ENCODE results near the gene KLHL18.
A peak's percentile ranks its signal among the peaks of the same experiment; 100 is the strongest.
"Not testable (repeated sequence)": the region's sequence is repeated elsewhere in the genome, so short reads cannot be mapped to it uniquely, and the experiment has no call there.

Gene KLHL18

DNA sequence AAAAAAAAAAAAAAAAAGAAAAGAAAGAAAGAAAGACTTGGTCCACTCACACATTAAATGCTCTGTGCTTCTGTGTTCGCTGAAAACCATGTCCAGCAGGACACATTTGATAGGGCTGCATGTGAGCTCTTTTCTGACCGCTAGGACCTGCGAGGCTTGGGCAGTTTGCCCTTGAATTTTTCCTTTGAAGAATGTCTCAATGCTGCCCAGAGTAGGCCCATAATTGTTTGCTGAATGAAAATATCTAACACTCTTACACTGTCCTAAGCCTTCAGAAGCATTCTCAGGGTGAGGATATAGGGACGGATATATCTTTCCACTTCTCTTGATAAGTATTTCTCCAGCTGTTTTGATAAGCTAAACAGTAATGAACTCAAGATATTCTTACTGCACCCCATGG lies 6.2 kb upstream of the KLHL18 start:
- DNase-seq: no peak

GRCh38 chr3:47280519-47280918 lies 2.2 kb upstream of the KLHL18 start:
- no peak for DNase-seq

- DNase-seq: peak; percentile 26
Measured at GRCh38 chr3:47283193-47283537, 421 bp downstream of the KLHL18 start.

DNA sequence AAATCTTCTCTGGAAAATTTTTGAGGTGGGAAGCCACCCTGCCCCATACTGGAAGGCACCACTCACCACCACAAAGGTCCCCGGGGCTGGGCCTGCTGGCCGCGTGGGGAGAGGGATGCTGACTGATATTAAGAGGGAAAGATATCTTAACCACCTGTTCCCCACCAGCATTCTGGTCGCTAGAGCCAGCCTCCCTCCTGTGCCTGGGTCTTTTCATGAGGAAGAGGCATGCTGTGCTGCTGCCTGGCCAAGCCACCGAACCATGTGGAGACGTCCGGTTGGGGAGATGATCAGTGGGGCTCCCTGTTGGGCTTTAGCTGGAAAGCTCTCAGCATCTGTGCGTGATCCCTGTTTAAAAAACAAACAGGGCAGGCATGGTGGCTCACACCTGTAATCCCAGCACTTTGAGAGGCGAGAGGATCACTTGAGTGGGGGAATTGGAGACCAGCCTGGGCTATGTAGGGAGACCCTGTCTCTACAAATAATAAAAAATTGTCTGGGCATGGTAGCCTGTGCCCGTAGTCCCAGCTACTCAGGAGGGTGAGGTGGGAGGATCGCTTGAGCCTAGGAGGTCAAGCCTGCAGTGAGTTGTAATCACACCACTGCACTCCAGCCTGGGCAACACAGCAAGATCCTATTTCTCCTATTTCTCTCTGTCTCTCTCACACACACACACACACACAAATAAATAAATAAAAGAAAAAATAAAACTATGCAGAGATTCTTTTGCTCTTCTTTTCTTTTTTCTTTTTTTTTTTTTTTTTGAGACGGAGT lies 1.0 kb downstream of the KLHL18 start:
- peak; percentile 53 for DNase-seq

DNA sequence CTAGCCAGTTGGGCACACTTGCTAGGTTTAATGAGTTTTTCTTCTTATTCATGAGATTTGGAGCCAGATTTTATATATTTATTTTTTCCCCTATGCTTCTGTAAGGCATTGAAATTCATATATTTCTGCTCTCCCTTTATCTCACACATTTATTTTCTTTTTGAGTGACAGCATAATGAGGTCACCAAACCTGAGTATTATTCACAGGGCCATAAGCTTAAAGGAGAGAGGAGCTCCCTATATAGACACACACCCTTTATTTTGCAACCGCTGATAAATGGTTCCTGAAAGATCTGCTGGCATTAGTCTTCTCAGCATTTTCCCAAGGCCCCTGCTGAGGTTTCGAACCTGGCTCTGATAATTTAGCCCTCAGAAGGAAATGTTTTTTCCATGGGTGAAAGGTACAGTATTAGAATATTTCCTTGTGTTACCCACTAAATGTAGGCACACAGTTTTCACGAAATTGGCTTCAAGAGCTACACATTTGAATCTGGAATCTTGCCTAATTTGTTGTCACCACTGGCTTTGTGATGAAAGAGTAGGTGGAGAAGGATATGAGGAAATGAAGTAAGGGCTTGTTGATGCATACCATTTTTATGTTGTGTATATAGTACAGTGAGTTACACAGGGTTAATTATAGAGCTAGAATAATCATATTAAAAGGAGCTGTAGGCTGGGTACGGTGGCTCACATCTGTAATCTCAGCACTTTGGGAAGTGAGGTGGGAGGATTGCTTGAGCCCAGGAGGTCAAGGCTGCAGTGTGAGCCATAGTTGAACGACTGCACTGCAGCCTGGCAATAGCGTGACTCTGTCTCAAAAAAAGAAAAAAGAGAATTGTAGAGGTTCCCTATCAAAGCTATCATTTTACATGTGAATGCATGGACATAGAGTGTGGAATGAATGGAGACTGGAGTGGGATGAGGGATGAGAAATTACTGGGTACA lies 6.5 kb downstream of the KLHL18 start:
- DNase-seq: no peak

- DNase-seq: no peak
Measured at GRCh38 chr3:47291158-47291753, 8.5 kb downstream of the KLHL18 start.

- DNase-seq: not testable (repeated sequence)
Measured at GRCh38 chr3:47291754-47292420, 9.1 kb downstream of the KLHL18 start.

DNA sequence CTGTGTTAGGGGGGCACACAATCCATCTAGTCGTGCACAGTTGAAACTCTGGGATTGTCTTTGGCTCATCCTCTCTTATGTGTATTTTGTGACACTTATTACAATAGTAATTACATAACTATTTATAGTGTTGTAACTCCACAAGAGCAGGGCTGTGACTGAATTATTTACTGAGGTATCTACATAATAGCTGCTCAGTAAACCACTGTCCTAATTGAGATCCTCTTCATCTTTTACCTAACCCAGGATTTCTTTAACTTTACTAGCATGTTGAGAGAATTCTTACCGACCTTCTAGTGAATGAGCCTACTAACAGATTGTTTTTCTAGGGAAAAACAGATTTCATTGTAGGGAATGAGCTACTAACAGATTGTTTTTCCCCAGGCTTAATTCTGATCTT lies 11.1 kb downstream of the KLHL18 start:
- no peak for DNase-seq

GRCh38 chr3:47294392-47294791 lies 11.6 kb downstream of the KLHL18 start:
- DNase-seq: no peak

DNA sequence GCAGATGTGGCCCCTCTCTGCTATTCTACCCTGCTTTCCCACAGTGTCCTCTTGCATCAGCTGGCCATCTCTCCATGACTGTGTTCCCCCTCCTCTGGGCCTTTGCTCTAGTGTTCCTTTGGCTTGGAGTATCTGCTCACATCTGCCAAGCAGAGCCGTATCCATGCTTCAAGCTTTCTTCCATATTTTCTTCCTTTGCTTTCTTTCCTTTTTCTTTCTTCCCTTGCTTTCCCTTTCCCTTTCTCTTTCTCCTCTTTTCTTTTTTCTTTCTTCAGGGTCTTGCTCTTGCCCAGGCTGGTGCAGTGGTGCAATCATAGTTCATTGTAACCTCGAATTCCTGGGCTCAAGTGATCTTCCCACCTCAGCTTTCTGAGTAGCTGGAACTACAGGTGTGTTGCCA lies 12.6 kb downstream of the KLHL18 start:
- DNase-seq: no peak

DNA sequence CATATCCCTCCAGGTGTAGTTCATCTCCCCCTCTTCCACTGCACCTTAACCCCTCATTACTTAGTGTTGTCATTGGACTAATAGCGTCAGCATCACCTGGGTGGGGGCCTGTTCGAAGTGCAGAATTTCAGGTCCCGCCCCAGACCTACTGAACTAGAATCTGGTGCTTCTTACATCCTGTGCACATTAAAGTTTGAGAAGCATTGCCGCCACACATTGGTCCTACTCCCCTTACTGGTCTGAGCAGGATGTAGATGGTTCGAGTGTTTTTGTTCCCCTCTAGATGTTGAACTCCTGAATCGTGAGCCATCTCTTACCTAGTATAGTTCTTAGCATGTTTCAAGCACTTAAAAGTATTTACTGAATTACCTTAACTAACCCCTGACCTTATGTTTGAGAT lies 13.2 kb downstream of the KLHL18 start:
- no peak for DNase-seq

DNA sequence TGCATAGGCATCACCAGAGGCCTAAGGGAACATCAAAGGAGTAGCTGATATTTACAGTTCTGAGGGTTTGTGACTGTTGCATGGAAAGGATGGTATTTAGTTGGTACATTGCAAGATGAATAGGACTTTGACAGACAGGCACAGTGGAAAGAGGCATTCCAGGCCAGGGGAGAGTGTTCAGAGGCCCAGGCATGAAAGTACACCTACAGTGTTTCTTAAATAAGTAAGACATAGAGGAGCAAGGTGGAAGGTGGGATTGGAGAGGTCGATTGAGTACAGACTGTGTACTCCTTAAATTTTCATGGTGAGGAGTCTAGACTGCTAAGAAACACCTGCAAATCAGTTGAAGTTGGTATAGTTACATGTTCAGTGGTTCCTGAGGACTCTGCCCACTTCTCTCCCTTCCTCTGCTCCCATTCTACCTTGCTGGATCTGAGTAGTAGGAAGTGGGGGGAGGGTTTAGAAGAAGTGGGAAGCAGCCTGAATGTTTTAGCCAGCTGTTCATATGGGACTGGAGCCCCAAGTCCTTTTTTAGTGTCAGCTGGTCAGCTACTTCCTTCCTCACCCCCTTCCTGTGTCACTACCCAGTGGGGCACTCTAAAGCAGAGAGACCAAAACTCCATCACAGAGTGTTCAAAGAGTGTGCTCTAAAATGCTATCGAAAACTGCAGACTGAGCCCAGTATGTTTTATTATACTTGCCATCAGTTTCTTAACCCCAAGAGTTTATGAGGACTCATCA lies 14.0 kb downstream of the KLHL18 start:
- DNase-seq: no peak

DNA sequence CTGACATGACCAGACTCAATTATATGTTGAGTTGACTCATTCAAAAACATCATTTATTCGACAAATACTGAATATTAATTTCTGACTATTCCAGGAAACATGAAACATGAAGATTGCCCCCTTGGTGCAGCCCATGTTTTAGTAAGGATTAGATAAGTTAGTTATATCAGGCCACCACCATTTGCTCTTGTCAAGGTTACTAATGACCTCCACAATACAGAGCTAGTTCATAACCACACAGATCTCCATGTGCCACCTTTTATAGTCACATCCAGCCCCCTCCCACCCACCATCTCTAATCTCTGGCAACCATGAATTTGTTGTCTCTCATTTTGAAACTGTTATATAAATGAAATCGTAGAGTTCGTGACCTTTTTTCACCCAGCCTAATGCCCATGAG lies 15.7 kb downstream of the KLHL18 start:
- DNase-seq: no peak

- no peak for DNase-seq
Measured at GRCh38 chr3:47299381-47300318, 16.9 kb downstream of the KLHL18 start.

- no peak for DNase-seq
Measured at GRCh38 chr3:47301456-47301855, 18.7 kb downstream of the KLHL18 start.

- no peak for DNase-seq
Measured at GRCh38 chr3:47306022-47306421, 23.3 kb downstream of the KLHL18 start.

GRCh38 chr3:47309231-47309630 lies 26.5 kb downstream of the KLHL18 start:
- not testable (repeated sequence) for DNase-seq

DNA sequence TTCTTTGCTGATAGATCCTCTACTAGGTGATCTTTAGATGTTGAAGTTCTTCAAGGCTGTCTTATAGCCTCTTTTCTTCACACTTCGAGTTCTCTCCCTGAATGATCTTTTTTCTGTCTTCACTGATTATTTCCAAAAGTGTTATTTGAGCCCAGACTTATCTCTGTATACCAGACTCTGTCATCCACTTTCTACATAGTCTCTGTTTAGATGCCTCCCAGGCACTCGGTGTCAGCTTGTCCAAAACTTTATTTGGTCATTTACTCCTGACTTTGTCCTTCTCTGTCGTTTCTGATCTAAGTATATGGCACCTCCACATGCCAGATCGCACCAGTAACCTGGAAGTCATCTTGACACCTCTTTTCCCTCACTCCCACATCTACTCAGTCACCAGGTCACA lies 27.6 kb downstream of the KLHL18 start:
- DNase-seq: no peak

DNA sequence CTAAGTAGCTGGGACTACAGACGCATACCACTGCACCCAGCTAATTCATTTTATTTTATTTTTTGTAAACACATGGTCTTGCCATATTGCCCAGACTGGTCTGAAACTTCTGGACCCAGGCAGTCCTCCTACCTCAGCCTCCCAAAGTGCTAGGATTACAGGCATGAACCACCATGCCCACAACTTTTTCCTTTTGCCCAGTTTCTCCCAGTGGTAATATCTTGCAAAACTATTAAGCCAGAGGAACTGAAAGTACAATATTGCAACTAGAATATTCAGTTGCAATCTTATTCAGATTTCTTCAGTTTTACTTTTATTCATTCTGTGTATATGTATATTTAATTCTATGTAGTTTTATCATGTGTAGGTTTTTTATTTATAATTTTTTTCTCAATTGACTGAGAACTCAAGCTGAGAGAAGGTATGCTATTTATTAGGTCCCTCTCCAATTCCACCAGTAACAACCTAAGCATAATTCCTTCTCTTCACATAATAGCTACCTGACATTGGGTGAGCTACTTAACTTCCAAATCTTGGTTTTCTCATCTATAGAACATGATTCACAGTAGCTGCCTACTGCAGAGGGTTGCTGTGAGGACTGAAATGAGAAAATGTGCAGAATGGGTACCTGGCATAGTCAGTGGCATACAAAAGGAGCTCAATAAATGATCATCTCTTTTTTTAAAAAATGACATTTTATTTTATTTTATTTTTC lies 30.8 kb downstream of the KLHL18 start:
- no peak for DNase-seq

- no peak for DNase-seq
Measured at GRCh38 chr3:47314056-47314764, 31.5 kb downstream of the KLHL18 start.
